ENCODE results near the gene RGS9BP.
A peak's percentile ranks its signal among the peaks of the same experiment; 100 is the strongest.
"Not testable (repeated sequence)": the region's sequence is repeated elsewhere in the genome, so short reads cannot be mapped to it uniquely, and the experiment has no call there.

The RGS9BP gene, protein sequence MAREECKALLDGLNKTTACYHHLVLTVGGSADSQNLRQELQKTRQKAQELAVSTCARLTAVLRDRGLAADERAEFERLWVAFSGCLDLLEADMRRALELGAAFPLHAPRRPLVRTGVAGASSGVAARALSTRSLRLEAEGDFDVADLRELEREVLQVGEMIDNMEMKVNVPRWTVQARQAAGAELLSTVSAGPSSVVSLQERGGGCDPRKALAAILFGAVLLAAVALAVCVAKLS

DNA sequence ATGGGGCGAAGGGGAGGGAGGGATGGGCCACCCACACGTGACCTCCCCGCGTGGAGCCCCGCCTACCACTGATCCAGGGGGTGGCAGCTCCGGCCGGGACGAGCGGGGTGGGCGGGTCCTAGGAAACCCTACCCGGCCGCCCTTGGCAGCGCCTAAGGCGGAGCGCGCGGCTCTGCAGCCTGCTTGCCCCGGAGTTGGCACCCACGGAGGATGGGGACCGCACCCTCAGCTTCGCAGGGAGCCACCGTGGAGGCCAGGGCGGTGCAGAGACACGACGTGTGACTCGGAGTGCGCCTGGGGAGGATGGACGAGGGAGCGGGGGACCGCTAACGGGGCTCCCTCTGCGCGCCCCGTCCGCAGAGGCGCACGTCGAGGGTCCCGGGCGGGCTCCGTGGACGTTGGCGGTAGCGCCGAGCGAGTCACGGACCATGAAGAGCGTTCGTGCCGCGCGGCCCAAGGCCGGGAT, at the start of gene RGS9BP:
TSS of gene RGS9BP (plus strand) at position 129 of the 466 bp plus-strand sequence. CDS start 416 bp downstream, outside the sequence.
- DNase-seq: peak; percentile 65

GRCh38 chr19:32626969-32627368, 48.7 kb upstream of the RGS9BP start:
- no peak for DNase-seq

DNA sequence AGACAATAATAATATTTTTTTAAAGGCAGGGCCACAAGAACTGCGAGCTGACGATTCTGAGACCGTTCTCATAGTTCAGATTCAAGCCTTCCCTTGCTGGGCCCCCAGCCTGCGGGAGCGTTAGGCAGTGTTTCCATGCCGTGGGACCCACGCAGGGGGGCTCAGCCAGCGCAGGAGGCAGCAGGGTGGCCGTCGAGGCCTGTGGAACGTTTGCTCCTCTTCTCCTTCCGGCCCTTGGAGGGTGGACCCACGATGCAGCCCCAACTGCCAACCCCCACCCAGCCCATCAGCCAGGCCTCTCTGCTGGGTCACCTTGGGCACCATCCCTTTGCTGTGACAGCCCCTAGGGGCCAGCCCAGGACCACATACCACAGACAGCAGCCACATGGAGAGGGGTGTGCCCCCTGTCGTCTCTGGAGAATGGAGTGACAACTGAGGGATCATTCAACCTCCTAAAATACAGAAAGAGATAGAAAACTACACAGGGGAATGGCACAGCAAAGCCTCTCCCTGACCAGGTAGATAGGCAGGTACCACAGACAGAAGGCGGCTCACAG, 47.9 kb upstream of the RGS9BP start:
- no peak for DNase-seq

GRCh38 chr19:32630338-32630737, 45.3 kb upstream of the RGS9BP start:
- no peak for DNase-seq

DNA sequence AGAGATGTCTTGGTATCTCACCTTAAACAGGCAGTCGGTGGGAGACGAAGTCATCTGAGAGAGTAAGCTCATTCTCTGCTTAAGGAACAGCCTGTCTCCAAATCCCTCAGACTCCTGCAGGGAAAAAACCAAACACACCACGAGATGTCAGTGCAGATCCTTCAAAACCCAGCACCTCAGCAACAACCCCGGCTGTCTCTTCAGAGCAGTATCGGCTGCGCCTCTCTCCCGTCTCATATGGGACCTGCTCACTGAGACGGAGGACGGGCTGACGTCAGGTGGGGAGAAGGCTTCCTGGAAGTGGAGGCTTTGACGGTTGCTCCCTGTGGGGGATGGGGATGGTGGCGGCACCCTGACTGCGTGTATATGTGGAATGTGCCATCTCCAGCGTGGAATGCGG, 44.3 kb upstream of the RGS9BP start:
- no peak for DNase-seq

DNA sequence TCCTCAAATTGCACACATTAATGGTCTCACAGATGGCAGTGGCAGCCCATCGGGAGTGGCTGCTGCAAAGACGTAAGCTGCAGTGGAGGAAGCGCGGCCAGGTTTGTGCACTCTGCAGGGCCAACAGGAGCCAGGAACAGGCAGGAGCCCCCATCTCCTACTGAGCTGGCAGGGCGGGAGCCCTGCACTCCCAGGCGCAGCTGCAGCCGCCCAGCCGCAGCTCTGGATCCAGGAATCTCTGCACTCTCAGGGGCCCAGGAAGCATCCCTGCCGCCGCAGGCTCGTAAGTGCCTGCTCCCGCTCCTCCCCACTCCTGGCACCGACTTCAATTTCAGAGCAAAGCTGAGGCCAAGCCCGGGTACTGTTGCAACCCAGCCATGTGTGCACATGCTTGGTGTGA, 38.2 kb upstream of the RGS9BP start:
- DNase-seq: no peak

- DNase-seq: no peak
Measured at GRCh38 chr19:32638625-32639024, 37.0 kb upstream of the RGS9BP start.

DNA sequence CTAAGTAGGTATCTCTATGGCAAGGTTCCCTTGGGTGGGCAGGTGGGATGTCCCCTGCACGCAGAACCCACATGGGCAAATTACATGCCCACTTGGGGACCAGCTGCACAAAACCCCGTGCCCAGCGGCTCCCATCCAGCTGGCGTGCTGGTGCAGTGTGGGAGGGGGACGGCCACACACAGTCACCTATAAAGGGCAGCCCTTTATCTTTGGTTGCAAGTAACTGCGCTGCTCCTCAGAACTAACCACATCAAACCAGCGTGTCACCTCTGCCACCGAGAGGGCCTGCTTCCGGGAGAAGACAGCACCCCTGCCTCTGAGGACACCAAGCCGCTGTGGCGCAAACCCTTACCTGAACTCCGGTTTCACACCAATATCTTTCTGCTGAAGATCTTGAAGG, 32.9 kb upstream of the RGS9BP start:
- DNase-seq: peak; percentile 78

- DNase-seq: no peak
Measured at GRCh38 chr19:32646556-32646955, 29.1 kb upstream of the RGS9BP start.

GRCh38 chr19:32647361-32647760, 28.3 kb upstream of the RGS9BP start:
- DNase-seq: no peak

DNA sequence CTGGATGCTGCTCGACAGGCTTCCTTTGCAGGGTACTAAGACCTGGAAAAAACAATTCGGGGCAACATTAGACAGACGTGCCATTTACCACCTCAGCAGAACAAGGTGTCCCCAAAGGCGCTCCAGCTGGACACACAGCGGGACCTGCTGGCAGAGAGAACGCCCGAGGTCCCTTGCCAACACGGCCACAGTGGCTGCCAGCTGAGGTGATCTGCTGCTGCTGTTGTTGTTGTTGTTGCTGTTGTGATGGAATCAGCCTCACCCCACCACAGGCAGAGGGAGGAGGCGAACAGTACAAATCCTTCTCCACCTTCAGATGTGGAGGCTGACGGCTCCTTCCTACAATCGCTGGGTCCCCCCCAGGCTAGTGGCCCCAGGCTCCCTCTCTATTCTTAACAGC, 25.9 kb upstream of the RGS9BP start:
- DNase-seq: no peak

DNA sequence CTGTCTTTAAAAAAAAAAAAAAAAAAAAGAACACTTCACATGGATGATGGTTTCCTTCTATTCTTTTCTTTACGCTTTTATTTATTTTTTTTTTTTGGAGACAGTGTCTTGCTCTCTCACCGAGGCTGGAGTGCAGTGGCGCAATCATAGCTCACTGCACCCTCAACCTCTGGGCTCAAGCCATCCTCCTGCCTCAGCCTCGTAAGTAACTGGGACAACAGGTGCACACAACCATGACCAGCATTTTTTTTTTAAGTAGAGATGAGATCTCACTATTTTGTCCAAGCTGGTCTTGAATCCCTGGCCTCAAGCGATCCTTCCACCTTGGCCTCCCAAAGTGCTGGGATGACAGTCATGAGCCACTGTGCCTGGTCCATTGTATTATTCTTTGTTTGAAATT, 25.0 kb upstream of the RGS9BP start:
- DNase-seq: no peak

DNA sequence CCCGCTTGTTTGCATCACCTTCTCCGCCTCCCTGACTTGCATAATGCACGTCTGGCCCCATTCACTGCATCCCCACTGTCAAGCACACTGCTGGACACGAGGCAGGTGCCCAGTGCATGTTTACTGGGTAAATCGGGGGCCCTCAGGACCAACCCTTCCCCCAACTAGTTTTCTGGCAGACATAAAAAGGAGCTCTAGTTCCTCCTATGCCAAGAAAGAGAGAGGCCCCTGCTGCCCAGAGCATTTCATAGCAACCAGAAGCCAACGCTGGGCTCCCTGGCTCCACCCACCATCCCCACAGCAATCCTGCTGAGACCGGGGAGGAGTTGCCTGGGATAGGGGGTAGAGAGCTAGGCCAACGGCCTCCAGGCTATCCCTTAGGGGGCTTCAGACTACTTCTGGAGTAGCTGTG, 23.9 kb upstream of the RGS9BP start:
- DNase-seq: no peak

GRCh38 chr19:32652331-32652730, 23.3 kb upstream of the RGS9BP start:
- DNase-seq: not testable (repeated sequence)

GRCh38 chr19:32652894-32653598, 22.6 kb upstream of the RGS9BP start:
- no peak for DNase-seq

- no peak for DNase-seq
Measured at GRCh38 chr19:32653599-32653915, 22.1 kb upstream of the RGS9BP start.

- not testable (repeated sequence) for DNase-seq
Measured at GRCh38 chr19:32656379-32656778, 19.3 kb upstream of the RGS9BP start.

DNA sequence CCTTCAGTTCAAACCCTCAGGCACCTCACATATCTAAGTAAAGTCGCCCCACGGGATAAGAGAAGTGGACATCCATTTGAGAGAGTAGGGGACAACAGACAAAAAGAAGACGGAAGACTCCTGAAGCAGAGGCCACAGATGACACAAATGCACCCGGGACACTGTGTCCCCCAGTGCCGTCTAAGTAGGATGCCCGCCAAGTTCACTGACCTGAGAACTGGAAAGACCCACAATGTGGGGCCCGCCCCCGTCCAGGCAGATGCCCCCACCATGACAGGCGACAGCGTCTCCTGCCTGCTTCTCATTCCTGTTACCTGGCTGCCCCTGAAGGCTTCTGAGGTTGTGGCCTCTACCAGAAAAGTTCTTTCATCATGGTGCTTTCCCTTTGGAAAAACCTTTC, 17.6 kb upstream of the RGS9BP start:
- no peak for DNase-seq

GRCh38 chr19:32658527-32658926, 17.1 kb upstream of the RGS9BP start:
- DNase-seq: no peak

- no peak for DNase-seq
Measured at GRCh38 chr19:32661318-32661717, 14.3 kb upstream of the RGS9BP start.

DNA sequence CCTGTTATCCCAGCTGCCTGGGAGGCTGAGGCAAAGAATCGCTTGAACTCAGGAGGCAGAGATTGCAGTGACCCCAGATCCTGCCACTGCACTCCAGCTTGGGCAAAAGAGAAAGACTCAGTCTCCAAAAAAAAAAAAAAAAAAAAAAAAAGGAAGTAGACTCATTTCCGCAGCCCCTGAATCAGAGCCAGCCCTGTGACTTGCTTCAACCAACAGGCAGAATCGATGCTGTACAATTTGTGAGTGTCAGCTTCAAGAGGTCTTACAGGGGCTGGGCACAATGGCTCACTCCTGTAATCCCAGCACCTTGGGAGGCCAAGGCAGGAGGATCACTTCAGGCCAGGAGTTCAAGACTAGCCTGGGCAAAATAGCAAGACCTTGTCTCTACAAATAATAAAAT, 13.5 kb upstream of the RGS9BP start:
- no peak for DNase-seq

DNA sequence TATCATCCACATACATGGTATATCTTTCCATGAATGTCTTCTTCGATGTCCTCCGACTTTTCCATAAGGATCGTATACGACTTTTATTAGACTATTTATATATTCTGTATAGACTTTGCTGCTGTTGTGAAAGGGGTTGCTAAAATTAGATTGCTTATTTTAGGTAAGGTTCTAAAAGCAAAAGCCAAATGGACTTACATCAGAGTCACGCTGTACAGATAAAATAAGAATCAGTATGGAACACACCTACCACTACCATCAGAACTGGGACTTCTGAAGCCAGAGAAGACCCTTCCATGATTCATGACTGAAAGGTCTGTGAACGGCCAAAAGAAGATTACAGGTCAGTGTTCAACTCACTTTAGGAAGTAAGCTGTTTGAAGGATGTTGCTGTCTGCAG, 9.6 kb upstream of the RGS9BP start:
- DNase-seq: no peak

DNA sequence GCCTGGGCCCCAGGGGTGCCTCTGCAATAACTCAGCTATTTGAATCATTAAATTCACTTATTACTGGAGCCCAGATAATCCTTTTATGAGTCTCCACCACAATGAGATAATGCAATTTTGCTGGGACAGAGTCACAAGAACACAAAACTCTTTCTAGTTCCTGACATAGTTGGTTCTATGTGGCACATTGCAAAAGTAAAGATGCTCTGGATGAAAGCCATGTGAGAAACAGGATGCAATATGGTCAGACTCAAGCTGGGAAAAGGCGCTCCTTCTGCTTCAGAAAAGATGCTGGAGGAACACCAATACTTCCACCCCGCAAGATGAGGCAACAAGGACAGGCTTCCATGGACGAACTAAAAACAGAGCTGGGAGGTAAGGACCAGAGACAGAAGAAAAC, 6.3 kb upstream of the RGS9BP start:
- DNase-seq: no peak

DNA sequence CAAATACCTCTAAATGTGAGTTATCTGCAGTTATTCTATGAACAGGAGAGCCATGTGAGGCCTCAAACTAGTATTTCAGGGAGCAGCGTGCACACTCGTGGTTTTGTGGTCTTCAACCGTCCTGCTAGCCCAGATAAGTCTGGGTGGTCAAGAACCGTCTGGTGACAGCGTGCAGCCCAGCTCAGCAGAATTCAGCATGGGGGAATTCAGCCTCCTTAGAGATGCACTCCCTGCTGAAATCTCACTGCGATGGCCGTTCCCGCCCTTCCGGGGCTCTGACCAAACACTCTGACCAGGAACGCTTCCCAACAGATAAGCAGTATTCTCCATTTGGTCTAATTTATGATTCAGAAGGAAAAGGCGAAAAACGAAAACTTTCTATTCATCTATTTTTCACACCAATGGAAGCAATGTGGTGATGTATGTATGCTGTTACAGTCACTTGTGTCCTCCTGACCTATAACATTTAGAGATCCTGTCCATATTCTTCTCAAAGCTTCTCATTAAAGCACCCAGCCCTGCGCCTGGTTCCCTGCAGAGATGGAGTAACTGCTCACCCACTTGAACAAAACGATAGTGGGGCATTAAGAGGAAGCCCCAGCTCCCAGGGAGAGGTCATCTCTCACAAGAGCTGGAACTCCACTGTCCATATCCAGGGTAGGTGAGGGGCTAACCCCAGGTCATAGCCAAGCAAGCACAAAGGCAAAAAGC, 3.6 kb upstream of the RGS9BP start:
- DNase-seq: no peak
